Epithelial cell of esophagus (primary cell): Measurements from ENCODE around the gene ADGRL2.

Source experiments
- DNase-seq: peaks from one replicate; pipeline ENCODE4 v3.0.0; 2010; ENCODE audit warnings: low read depth
- H3K4me3 ChIP-seq: 2 replicates; pipeline ENCODE4 v1.5.1; 2011; ENCODE audit warnings: mild to moderate bottlenecking, low read length, control low read depth
- TF ChIP-seq, protein P1 (sequence below): IDR thresholded peaks from 2 replicates; pipeline ENCODE4 v1.5.1; 2011; ENCODE audit warnings: low read depth, mild to moderate bottlenecking, low read length, control low read depth, inconsistent platforms; ENCODE audit not compliant: insufficient read depth; ENCODE audit errors: missing control alignments

Gene ADGRL2

DNA sequence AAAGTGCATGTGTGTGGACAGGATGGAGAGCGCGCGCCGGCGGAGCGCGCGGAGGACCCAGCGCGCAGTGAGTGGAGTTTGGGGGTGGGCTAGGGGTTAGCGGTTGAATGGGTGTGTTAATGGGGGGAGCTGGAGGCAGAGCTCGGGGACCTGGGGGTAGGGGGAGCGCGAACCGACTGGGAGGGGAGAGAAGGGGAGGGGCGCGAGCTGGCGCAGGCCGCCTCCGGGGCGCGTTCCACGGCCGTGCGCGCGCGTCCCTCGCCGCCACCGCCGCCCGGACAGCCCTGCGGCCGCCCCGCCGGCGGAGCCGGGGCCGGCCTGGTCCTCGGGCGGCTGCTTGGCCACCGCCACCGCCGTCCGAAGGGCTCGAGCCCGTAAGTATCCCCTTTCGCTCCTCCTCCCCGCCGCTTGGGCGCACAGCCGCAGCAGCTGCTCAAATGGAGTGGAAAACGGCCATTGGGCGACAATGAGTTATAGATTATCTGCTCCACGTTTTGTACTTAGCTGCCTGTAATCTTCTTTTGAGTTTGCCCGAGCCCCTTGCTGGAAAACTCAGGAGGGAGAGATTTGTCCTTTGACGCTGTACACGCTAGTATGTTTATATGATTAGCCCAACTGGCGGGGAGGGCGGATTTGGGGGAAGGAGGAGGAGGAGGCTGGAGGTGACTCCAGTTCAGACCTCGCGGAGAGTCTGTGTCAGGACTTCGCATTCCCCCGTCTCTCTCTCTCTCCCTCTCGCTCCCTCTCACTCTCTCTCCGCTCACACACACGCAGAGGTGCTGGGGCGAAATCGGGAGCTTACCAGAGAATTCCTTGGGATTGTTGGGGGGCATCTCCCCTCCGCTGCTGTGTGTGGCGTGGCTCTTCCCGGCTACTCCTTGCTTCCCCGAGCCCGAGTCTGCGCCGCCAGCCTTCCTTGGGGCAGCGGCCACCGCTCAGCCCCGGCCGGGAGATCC is at the start of gene ADGRL2:
ADGRL2 (plus strand) TSS at position 240 of the 956 bp plus-strand sequence. CDS start 36,051 bp downstream, outside the sequence.
- TF ChIP-seq, protein P1, sequence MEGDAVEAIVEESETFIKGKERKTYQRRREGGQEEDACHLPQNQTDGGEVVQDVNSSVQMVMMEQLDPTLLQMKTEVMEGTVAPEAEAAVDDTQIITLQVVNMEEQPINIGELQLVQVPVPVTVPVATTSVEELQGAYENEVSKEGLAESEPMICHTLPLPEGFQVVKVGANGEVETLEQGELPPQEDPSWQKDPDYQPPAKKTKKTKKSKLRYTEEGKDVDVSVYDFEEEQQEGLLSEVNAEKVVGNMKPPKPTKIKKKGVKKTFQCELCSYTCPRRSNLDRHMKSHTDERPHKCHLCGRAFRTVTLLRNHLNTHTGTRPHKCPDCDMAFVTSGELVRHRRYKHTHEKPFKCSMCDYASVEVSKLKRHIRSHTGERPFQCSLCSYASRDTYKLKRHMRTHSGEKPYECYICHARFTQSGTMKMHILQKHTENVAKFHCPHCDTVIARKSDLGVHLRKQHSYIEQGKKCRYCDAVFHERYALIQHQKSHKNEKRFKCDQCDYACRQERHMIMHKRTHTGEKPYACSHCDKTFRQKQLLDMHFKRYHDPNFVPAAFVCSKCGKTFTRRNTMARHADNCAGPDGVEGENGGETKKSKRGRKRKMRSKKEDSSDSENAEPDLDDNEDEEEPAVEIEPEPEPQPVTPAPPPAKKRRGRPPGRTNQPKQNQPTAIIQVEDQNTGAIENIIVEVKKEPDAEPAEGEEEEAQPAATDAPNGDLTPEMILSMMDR: no peak
- DNase-seq: peak; percentile 94
- peak within 1 kb of the TSS; percentile 71 for H3K4me3 ChIP-seq

DNA sequence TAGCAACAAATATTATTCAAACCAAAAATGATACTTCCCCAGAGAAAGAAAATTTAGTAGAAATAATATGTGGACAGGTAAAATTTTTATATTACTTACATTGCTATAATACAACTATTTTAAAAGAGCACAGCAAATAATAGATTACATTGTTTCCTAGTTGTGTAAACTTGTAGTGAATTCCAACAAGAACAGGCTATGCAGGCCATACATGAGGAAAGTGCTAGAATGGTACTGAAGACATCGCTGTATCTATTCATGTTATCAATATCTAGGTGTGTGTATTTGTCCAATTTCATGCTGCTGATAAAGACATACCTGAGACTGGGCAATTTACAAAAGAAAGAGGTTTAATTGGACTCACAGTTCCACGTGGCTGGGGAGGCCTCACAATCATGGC is 47.9 kb upstream of the ADGRL2 start:
- DNase-seq: no peak
- TF ChIP-seq, protein P1: no peak
- H3K4me3 ChIP-seq: no peak overlapping the region

DNA sequence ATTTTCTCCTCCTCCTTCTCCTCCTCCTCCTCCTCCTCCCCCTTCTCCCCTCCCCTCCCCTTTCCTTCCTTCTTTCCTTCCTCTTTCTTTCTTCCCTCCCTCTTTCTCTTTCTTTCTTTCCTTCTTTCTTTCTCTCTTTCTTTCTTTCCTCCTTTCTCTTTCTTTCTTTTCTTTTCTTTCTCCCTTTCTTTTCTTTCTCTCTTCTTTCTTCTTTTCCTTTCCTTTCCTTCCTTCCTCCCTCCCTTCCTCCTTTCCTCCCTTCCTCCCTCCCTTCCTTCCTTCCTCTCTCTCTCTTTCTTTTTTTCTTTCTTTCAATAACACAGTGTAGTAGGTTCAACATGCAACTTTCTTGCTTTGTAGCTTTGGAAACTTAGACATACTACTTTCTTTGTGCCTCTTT is 46.3 kb upstream of the ADGRL2 start:
- TF ChIP-seq, protein P1: no peak
- H3K4me3 ChIP-seq: no peak overlapping the region
- no peak for DNase-seq

- no peak for DNase-seq
- TF ChIP-seq, protein P1: no peak
- no peak overlapping the region for H3K4me3 ChIP-seq
These were observed 43.9 kb upstream of the ADGRL2 start for GRCh38 chr1:81756872-81757271.

DNA sequence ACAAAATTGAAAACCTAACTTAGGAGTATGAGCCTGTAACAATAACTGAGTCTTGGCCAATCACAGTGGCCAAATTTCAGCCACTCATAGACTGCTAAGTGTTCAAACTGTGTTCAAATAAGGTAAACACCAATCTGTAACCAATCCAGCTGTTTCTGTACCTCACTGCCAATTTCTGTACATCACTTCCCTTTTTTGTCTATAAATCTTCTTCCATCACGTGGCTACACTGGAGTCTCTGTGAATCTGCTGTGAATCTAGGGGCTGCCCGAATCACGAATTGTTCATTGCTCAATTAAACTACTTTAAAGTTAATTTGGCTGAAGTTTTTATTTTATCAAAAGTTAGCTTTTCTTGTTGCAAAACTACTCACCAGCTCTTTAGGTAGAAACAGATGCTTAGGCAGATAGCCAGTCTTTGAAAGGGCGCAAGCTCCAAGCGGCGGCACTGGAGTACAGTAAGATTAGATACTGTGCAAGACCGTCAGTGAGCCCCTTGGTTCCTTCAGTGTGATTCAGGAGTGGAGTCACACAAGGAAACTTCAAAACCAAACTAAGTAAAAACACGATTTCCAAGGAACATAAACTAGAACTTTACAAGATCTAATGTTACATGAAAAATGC is 43.2 kb upstream of the ADGRL2 start:
- no peak for DNase-seq
- TF ChIP-seq, protein P1: no peak
- H3K4me3 ChIP-seq: no peak overlapping the region

- no peak for DNase-seq
These were observed 42.6 kb upstream of the ADGRL2 start for GRCh38 chr1:81758181-81758580.

More at GRCh38 chr1:81758181-81758580, 42.6 kb upstream of the ADGRL2 start:
- no peak overlapping the region for H3K4me3 ChIP-seq
- TF ChIP-seq, protein P1: no peak
